WTC11 (cell line): ENCODE data around the gene SLC2A5. TPM values are rescaled to one million over a fixed set of nuclear protein-coding genes. Genes with fewer than 3 reads are reported as not detected.

Experiments
- ATF1 ChIP-seq: sonication (generic); formaldehyde crosslinking; IDR thresholded peaks from 2 replicates; pipeline ENCODE4 v1.8.1; 2023; ENCODE audit warnings: mild to moderate bottlenecking, moderate library complexity, missing genetic modification reagents
- CREB1 ChIP-seq: sonication (generic); formaldehyde crosslinking; IDR thresholded peaks from 2 replicates; pipeline ENCODE4 v1.8.0; 2023; ENCODE audit warnings: mild to moderate bottlenecking, missing genetic modification reagents
- FOXP1 ChIP-seq: sonication (generic); formaldehyde crosslinking; IDR thresholded peaks from 2 replicates; pipeline ENCODE4 v1.8.0; 2022; ENCODE audit warnings: missing genetic modification reagents, mild to moderate bottlenecking, moderate library complexity, borderline replicate concordance
- JUN ChIP-seq: sonication (generic); formaldehyde crosslinking; IDR thresholded peaks from 2 replicates; pipeline ENCODE4 v1.8.0; 2023; ENCODE audit warnings: mild to moderate bottlenecking, missing genetic modification reagents
- NFATC4 ChIP-seq: fragments of 250-450 bp; sonication (Bioruptor Pico); IDR thresholded peaks from 2 replicates; pipeline ENCODE4 v1.9.0; 2021; ENCODE audit warnings: mild to moderate bottlenecking
- NFYB ChIP-seq: sonication (generic); formaldehyde crosslinking; conservative IDR thresholded peaks from 2 replicates; pipeline ENCODE4 v1.8.0; 2022; ENCODE audit warnings: low read depth, missing genetic modification reagents
- NR2C2 ChIP-seq: sonication (generic); formaldehyde crosslinking; IDR thresholded peaks from 2 replicates; pipeline ENCODE4 v1.8.0; 2022; ENCODE audit warnings: mild to moderate bottlenecking, missing genetic modification reagents
- NR3C1 ChIP-seq: sonication (generic); formaldehyde crosslinking; conservative IDR thresholded peaks from 2 replicates; pipeline ENCODE4 v1.8.1; 2023; ENCODE audit warnings: low read depth, mild to moderate bottlenecking, missing genetic modification reagents
- PRRX2 ChIP-seq: fragments of 250-450 bp; sonication (Bioruptor Pico); IDR thresholded peaks from 2 replicates; pipeline ENCODE4 v1.8.0; 2021; ENCODE audit warnings: mild to moderate bottlenecking
- RORB ChIP-seq: fragments of 250-450 bp; sonication (Bioruptor Pico); IDR thresholded peaks from 2 replicates; pipeline ENCODE4 v1.9.0; 2021; ENCODE audit warnings: mild to moderate bottlenecking
- TCF7 ChIP-seq: sonication (generic); formaldehyde crosslinking; IDR thresholded peaks from 2 replicates; pipeline ENCODE4 v1.8.0; 2022; ENCODE audit warnings: mild to moderate bottlenecking, low read depth, missing genetic modification reagents, moderate library complexity
- ZNF121 ChIP-seq: sonication (generic); formaldehyde crosslinking; IDR thresholded peaks from 2 replicates; pipeline ENCODE4 v1.8.0; 2023; ENCODE audit warnings: missing genetic modification reagents
- ZNF423 ChIP-seq: fragments of 250-450 bp; sonication (Bioruptor Pico); IDR thresholded peaks from 2 replicates; pipeline ENCODE4 v2.1.2; 2022; ENCODE audit warnings: mild to moderate bottlenecking, moderate library complexity
- total RNA-seq: library from RNA; stranded (reverse); gene quantifications from 3 replicates; pipeline ENCODE4 v1.2.3, GENCODE V29; 2021
- TF ChIP-seq, protein P1 (sequence below): sonication (generic); formaldehyde crosslinking; IDR thresholded peaks from 2 replicates; pipeline ENCODE4 v1.8.0; 2022; ENCODE audit warnings: mild to moderate bottlenecking, missing genetic modification reagents
- TF ChIP-seq, protein P2 (sequence below): fragments of 250-450 bp; sonication (Bioruptor Pico); IDR thresholded peaks from 2 replicates; pipeline ENCODE4 v1.9.0; 2021; ENCODE audit warnings: mild to moderate bottlenecking
- TF ChIP-seq, protein P3 (sequence below): sonication (generic); formaldehyde crosslinking; conservative IDR thresholded peaks from 2 replicates; pipeline ENCODE4 v1.8.1; 2023; ENCODE audit warnings: mild to moderate bottlenecking, low read depth, missing genetic modification reagents, moderate library complexity
- TF ChIP-seq, protein P4 (sequence below): sonication (generic); formaldehyde crosslinking; IDR thresholded peaks from 2 replicates; pipeline ENCODE4 v1.8.1; 2022; ENCODE audit warnings: low read depth, mild to moderate bottlenecking, moderate library complexity, missing genetic modification reagents, borderline replicate concordance
- TF ChIP-seq, protein P5 (sequence below): fragments of 250-450 bp; sonication (Bioruptor Pico); IDR thresholded peaks from 2 replicates; pipeline ENCODE4 v1.9.0; 2021; ENCODE audit warnings: moderate library complexity, mild to moderate bottlenecking, inconsistent platforms, borderline replicate concordance
- TF ChIP-seq, protein P6 (sequence below): sonication (generic); formaldehyde crosslinking; IDR thresholded peaks from 2 replicates; pipeline ENCODE4 v1.8.0; 2022; ENCODE audit warnings: mild to moderate bottlenecking, missing genetic modification reagents
- TF ChIP-seq, protein P7 (sequence below): sonication (generic); formaldehyde crosslinking; IDR thresholded peaks from 2 replicates; pipeline ENCODE4 v1.8.0; 2022; ENCODE audit warnings: mild to moderate bottlenecking, missing genetic modification reagents
- TF ChIP-seq, protein P8 (sequence below): sonication (generic); formaldehyde crosslinking; IDR thresholded peaks from 2 replicates; pipeline ENCODE4 v1.8.1; 2022; ENCODE audit warnings: missing genetic modification reagents, borderline replicate concordance
- TF ChIP-seq, protein P9 (sequence below): sonication (generic); formaldehyde crosslinking; IDR thresholded peaks from 2 replicates; pipeline ENCODE4 v1.8.0; 2023; ENCODE audit warnings: mild to moderate bottlenecking, missing genetic modification reagents

SLC2A5 gene
- total RNA-seq, 1 experiment from 2014 or later, result 0.04 TPM

DNA sequence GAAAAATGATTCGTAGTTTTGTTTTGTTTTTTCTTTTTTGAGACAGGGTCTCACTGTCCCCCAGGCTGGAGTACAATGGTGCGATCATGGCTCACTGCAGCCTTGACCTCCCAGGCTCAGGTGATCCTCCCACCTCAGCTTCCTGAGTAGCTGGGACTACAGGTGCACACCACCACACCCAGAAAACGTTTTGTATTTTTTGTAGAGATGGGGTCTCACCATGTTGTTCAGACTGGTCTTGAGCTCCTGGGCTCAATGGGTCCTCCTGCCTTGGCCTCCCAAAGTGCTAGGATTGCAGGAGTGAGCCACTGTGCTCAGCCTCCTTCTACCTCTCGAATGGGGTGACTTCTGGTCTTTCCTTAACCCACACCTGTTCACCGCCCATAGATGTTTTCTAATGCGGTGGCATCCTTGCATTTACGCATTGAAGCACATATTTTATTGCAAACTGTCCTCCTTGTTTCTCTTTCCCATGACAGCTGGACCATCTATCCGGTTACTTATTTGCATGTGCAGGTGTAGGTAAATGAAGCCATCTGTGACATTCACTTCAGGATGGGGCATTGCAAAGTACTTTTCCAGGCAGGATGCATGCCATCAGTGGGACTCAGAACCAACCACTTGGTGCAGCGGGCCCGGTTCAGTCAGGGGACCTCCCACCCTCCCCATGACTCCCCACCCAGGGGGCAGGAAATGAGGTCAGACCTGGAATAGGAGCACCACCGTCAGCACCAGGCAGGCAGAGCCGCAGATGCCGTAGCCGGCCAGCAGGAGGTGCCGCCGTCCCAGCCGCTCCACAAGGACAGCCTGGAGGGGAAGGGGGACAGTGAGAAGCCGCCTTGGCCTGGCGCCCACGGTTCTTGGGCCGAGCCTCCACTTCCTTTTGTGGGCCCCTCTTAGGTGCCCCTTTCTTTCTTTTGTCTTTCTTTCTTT is 59.7 kb downstream of the SLC2A5 start (continued):
- TF ChIP-seq TCF7 (CRISPR knock-in tag) (no peak), ATF1 (CRISPR knock-in tag) (no peak), NFATC4 (peak; percentile 96), NR2C2 (CRISPR knock-in tag) (0 out of 2 replicates have a peak, but pooled peaks have one; percentile 24), RORB (no peak), NR3C1 (no peak), NFYB (CRISPR knock-in tag) (no peak), CREB1 (CRISPR knock-in tag) (peak; percentile 66; the same call in 1 of the 2 replicates), FOXP1 (0 out of 2 replicates have a peak, but pooled peaks have one; percentile 44), PRRX2 (CRISPR knock-in tag) (peak; percentile 98), ZNF423 (peak; percentile 55), ZNF121 (CRISPR knock-in tag) (no peak), JUN (CRISPR knock-in tag) (no peak)
- TF ChIP-seq, protein P1, sequence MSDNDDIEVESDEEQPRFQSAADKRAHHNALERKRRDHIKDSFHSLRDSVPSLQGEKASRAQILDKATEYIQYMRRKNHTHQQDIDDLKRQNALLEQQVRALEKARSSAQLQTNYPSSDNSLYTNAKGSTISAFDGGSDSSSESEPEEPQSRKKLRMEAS (CRISPR knock-in tag), result no peak
- TF ChIP-seq, protein P2, sequence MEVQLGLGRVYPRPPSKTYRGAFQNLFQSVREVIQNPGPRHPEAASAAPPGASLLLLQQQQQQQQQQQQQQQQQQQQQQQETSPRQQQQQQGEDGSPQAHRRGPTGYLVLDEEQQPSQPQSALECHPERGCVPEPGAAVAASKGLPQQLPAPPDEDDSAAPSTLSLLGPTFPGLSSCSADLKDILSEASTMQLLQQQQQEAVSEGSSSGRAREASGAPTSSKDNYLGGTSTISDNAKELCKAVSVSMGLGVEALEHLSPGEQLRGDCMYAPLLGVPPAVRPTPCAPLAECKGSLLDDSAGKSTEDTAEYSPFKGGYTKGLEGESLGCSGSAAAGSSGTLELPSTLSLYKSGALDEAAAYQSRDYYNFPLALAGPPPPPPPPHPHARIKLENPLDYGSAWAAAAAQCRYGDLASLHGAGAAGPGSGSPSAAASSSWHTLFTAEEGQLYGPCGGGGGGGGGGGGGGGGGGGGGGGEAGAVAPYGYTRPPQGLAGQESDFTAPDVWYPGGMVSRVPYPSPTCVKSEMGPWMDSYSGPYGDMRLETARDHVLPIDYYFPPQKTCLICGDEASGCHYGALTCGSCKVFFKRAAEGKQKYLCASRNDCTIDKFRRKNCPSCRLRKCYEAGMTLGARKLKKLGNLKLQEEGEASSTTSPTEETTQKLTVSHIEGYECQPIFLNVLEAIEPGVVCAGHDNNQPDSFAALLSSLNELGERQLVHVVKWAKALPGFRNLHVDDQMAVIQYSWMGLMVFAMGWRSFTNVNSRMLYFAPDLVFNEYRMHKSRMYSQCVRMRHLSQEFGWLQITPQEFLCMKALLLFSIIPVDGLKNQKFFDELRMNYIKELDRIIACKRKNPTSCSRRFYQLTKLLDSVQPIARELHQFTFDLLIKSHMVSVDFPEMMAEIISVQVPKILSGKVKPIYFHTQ, result peak; percentile 92
- TF ChIP-seq, protein P3, sequence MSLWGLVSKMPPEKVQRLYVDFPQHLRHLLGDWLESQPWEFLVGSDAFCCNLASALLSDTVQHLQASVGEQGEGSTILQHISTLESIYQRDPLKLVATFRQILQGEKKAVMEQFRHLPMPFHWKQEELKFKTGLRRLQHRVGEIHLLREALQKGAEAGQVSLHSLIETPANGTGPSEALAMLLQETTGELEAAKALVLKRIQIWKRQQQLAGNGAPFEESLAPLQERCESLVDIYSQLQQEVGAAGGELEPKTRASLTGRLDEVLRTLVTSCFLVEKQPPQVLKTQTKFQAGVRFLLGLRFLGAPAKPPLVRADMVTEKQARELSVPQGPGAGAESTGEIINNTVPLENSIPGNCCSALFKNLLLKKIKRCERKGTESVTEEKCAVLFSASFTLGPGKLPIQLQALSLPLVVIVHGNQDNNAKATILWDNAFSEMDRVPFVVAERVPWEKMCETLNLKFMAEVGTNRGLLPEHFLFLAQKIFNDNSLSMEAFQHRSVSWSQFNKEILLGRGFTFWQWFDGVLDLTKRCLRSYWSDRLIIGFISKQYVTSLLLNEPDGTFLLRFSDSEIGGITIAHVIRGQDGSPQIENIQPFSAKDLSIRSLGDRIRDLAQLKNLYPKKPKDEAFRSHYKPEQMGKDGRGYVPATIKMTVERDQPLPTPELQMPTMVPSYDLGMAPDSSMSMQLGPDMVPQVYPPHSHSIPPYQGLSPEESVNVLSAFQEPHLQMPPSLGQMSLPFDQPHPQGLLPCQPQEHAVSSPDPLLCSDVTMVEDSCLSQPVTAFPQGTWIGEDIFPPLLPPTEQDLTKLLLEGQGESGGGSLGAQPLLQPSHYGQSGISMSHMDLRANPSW, result no peak
- TF ChIP-seq, protein P4, sequence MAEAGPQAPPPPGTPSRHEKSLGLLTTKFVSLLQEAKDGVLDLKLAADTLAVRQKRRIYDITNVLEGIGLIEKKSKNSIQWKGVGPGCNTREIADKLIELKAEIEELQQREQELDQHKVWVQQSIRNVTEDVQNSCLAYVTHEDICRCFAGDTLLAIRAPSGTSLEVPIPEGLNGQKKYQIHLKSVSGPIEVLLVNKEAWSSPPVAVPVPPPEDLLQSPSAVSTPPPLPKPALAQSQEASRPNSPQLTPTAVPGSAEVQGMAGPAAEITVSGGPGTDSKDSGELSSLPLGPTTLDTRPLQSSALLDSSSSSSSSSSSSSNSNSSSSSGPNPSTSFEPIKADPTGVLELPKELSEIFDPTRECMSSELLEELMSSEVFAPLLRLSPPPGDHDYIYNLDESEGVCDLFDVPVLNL (CRISPR knock-in tag), result no peak
- TF ChIP-seq, protein P5, sequence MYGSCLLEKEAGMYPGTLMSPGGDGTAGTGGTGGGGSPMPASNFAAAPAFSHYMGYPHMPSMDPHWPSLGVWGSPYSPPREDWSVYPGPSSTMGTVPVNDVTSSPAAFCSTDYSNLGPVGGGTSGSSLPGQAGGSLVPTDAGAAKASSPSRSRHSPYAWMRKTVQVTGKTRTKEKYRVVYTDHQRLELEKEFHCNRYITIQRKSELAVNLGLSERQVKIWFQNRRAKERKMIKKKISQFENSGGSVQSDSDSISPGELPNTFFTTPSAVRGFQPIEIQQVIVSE (CRISPR knock-in tag), result no peak
- TF ChIP-seq, protein P6, sequence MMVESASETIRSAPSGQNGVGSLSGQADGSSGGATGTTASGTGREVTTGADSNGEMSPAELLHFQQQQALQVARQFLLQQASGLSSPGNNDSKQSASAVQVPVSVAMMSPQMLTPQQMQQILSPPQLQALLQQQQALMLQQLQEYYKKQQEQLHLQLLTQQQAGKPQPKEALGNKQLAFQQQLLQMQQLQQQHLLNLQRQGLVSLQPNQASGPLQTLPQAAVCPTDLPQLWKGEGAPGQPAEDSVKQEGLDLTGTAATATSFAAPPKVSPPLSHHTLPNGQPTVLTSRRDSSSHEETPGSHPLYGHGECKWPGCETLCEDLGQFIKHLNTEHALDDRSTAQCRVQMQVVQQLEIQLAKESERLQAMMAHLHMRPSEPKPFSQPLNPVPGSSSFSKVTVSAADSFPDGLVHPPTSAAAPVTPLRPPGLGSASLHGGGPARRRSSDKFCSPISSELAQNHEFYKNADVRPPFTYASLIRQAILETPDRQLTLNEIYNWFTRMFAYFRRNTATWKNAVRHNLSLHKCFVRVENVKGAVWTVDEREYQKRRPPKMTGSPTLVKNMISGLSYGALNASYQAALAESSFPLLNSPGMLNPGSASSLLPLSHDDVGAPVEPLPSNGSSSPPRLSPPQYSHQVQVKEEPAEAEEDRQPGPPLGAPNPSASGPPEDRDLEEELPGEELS (CRISPR knock-in tag), result no peak
- TF ChIP-seq, protein P7, sequence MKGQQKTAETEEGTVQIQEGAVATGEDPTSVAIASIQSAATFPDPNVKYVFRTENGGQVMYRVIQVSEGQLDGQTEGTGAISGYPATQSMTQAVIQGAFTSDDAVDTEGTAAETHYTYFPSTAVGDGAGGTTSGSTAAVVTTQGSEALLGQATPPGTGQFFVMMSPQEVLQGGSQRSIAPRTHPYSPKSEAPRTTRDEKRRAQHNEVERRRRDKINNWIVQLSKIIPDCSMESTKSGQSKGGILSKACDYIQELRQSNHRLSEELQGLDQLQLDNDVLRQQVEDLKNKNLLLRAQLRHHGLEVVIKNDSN (CRISPR knock-in tag), result no peak
- TF ChIP-seq, protein P8, sequence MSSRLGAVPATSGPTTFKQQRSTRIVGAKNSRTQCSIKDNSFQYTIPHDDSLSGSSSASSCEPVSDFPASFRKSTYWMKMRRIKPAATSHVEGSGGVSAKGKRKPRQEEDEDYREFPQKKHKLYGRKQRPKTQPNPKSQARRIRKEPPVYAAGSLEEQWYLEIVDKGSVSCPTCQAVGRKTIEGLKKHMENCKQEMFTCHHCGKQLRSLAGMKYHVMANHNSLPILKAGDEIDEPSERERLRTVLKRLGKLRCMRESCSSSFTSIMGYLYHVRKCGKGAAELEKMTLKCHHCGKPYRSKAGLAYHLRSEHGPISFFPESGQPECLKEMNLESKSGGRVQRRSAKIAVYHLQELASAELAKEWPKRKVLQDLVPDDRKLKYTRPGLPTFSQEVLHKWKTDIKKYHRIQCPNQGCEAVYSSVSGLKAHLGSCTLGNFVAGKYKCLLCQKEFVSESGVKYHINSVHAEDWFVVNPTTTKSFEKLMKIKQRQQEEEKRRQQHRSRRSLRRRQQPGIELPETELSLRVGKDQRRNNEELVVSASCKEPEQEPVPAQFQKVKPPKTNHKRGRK (CRISPR knock-in tag), result no peak
- TF ChIP-seq, protein P9, sequence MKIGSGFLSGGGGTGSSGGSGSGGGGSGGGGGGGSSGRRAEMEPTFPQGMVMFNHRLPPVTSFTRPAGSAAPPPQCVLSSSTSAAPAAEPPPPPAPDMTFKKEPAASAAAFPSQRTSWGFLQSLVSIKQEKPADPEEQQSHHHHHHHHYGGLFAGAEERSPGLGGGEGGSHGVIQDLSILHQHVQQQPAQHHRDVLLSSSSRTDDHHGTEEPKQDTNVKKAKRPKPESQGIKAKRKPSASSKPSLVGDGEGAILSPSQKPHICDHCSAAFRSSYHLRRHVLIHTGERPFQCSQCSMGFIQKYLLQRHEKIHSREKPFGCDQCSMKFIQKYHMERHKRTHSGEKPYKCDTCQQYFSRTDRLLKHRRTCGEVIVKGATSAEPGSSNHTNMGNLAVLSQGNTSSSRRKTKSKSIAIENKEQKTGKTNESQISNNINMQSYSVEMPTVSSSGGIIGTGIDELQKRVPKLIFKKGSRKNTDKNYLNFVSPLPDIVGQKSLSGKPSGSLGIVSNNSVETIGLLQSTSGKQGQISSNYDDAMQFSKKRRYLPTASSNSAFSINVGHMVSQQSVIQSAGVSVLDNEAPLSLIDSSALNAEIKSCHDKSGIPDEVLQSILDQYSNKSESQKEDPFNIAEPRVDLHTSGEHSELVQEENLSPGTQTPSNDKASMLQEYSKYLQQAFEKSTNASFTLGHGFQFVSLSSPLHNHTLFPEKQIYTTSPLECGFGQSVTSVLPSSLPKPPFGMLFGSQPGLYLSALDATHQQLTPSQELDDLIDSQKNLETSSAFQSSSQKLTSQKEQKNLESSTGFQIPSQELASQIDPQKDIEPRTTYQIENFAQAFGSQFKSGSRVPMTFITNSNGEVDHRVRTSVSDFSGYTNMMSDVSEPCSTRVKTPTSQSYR, result no peak
